HEK293 (cell line): Measurements from ENCODE around the gene SFSWAP.

Experiments used
- SALL2 ChIP-seq: fragments of 450-650 bp; formaldehyde crosslinking; IDR thresholded peaks from 2 replicates; pipeline ENCODE4 v1.5.0; 2017; ENCODE audit warnings: missing biosample characterization, mild to moderate bottlenecking, missing genetic modification characterization, borderline replicate concordance
- ZNF23 ChIP-seq: fragments of 450-650 bp; formaldehyde crosslinking; IDR thresholded peaks from 2 replicates; pipeline ENCODE4 v1.5.1; 2016; ENCODE audit warnings: missing biosample characterization, missing genetic modification characterization, borderline replicate concordance
- TF ChIP-seq, protein P1 (sequence below): fragments of 450-650 bp; formaldehyde crosslinking; IDR thresholded peaks from 2 replicates; pipeline ENCODE4 v1.5.1; 2016; ENCODE audit warnings: missing biosample characterization, missing genetic modification characterization
- TF ChIP-seq, protein P2 (sequence below): fragments of 450-650 bp; formaldehyde crosslinking; IDR thresholded peaks from 2 replicates; pipeline ENCODE4 v1.5.1; 2016; ENCODE audit warnings: missing biosample characterization, missing genetic modification characterization, low read depth

DNA sequence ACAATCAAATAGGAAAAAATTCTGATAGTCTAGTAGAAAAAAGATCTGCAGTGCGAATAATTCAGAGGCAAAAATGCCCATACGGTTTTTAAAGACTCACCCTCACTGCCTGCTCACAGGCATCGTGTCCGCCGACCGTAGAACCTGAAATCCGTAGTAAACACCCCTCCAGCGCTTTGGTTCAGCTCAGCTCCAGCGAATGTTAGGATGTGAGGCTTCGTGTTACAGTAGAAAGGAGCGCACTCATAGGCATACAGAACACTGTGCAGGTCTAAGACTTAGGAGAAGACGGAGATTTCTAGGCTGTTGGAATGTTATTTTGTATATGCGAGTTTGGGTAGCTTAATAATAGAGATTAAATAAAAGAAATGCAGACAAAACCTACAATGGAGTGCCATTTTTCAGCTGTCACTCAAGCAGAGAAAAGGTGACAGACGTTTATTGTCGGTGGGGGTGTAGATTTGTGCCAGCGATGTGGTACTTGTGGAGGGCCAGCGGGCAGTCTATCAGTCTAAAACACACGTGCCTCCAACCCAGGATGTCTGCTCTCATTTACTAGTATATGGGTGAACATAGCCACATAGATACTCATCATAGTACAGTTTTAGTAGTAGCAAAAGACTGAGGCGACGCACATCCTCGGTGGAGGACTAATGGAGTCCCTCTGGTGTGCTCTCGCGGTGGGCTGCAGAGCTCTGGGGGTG is 25.7 kb downstream of the SFSWAP start:
- TF ChIP-seq, protein P1, sequence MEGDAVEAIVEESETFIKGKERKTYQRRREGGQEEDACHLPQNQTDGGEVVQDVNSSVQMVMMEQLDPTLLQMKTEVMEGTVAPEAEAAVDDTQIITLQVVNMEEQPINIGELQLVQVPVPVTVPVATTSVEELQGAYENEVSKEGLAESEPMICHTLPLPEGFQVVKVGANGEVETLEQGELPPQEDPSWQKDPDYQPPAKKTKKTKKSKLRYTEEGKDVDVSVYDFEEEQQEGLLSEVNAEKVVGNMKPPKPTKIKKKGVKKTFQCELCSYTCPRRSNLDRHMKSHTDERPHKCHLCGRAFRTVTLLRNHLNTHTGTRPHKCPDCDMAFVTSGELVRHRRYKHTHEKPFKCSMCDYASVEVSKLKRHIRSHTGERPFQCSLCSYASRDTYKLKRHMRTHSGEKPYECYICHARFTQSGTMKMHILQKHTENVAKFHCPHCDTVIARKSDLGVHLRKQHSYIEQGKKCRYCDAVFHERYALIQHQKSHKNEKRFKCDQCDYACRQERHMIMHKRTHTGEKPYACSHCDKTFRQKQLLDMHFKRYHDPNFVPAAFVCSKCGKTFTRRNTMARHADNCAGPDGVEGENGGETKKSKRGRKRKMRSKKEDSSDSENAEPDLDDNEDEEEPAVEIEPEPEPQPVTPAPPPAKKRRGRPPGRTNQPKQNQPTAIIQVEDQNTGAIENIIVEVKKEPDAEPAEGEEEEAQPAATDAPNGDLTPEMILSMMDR (tag by site-specific recombination), result no peak
- TF ChIP-seq SALL2 (tag by site-specific recombination) (no peak), ZNF23 (tag by site-specific recombination) (no peak)
- TF ChIP-seq, protein P2, sequence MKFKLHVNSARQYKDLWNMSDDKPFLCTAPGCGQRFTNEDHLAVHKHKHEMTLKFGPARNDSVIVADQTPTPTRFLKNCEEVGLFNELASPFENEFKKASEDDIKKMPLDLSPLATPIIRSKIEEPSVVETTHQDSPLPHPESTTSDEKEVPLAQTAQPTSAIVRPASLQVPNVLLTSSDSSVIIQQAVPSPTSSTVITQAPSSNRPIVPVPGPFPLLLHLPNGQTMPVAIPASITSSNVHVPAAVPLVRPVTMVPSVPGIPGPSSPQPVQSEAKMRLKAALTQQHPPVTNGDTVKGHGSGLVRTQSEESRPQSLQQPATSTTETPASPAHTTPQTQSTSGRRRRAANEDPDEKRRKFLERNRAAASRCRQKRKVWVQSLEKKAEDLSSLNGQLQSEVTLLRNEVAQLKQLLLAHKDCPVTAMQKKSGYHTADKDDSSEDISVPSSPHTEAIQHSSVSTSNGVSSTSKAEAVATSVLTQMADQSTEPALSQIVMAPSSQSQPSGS (tag by site-specific recombination), result no peak
